Neural cell (in vitro differentiated cells): ENCODE results near the gene SUCLG1. TPM values are rescaled to one million over a fixed set of nuclear protein-coding genes. Genes with fewer than 3 reads are reported as not detected.

ENCODE experiments used
- H2AFZ ChIP-seq: fragments of 200-600, 300-800 bp; sonication (generic), shearing (Covaris generic); 2 replicates; pipeline ENCODE4 v1.6.0; 2014; ENCODE audit warnings: low read depth, mild to moderate bottlenecking, antibody characterized with exemption, low read length, moderate library complexity
- H3F3A ChIP-seq: fragments of 200-600 bp; shearing (Covaris generic); 2 replicates; pipeline ENCODE4 v1.6.1; 2016; ENCODE audit warnings: mild to moderate bottlenecking, moderate library complexity, mixed read lengths, antibody characterized with exemption, low read length; ENCODE audit not compliant: insufficient read depth, poor library complexity, severe bottlenecking
- H3K27ac ChIP-seq: fragments of 200-600, 300-800 bp; sonication (generic), shearing (Covaris generic); 2 replicates; pipeline ENCODE4 v1.5.1; 2014; ENCODE audit warnings: mild to moderate bottlenecking, low read length, moderate library complexity
- H3K27me3 ChIP-seq: fragments of 300-800, 200-600 bp; sonication (generic), shearing (Covaris generic); 2 replicates; pipeline ENCODE4 v1.6.0; 2014; ENCODE audit warnings: mild to moderate bottlenecking, low read depth, low read length, moderate library complexity; ENCODE audit not compliant: insufficient read depth
- H3K36me3 ChIP-seq: fragments of 300-800, 200-600 bp; sonication (generic), shearing (Covaris generic); 2 replicates; pipeline ENCODE4 v1.5.1; 2014; ENCODE audit warnings: mild to moderate bottlenecking, antibody characterized with exemption, low read length, moderate library complexity; ENCODE audit not compliant: insufficient read depth
- H3K4me2 ChIP-seq: fragments of 300-800, 200-600 bp; sonication (generic), shearing (Covaris generic); 2 replicates; pipeline ENCODE4 v1.6.0; 2014; ENCODE audit warnings: mild to moderate bottlenecking, low read length
- H3K4me3 ChIP-seq: fragments of 300-800, 200-600 bp; sonication (generic), shearing (Covaris generic); 2 replicates; pipeline ENCODE4 v1.5.1; 2014; ENCODE audit warnings: mild to moderate bottlenecking, low read length, moderate library complexity
- H3K79me2 ChIP-seq: fragments of 200-600 bp; shearing (Covaris generic); replicated peaks from 2 replicates; pipeline ENCODE4 v1.6.0; 2014; ENCODE audit warnings: mild to moderate bottlenecking, low read length, moderate library complexity; ENCODE audit not compliant: insufficient read depth
- H3K9ac ChIP-seq: fragments of 300-800, 200-600 bp; sonication (generic), shearing (Covaris generic); 2 replicates; pipeline ENCODE4 v1.6.1; 2016; ENCODE audit warnings: mild to moderate bottlenecking, low read length, mixed read lengths
- H3K9me2 ChIP-seq: fragments of 200-600 bp; shearing (Covaris generic); 2 replicates; pipeline ENCODE4 v1.6.1; 2016; ENCODE audit warnings: mild to moderate bottlenecking, low read length, mixed read lengths; ENCODE audit not compliant: insufficient read depth
- H3K9me3 ChIP-seq: fragments of 200-600, 300-800 bp; sonication (generic), shearing (Covaris generic); 2 replicates; pipeline ENCODE4 v1.6.1; 2016; ENCODE audit warnings: mild to moderate bottlenecking, mixed run types, low read length, moderate library complexity, mixed read lengths
- H4K20me1 ChIP-seq: fragments of 200-600 bp; shearing (Covaris generic); 2 replicates; pipeline ENCODE4 v1.6.1; 2016; ENCODE audit warnings: mild to moderate bottlenecking, mixed run types; ENCODE audit not compliant: insufficient read depth
- EP300 ChIP-seq: fragments of 450-650 bp; conservative IDR thresholded peaks from 2 replicates; pipeline ENCODE4 v1.6.1; 2014; ENCODE audit warnings: antibody characterized with exemption, mild to moderate bottlenecking, moderate library complexity; ENCODE audit not compliant: poor library complexity, severe bottlenecking
- EZH2 ChIP-seq: fragments of 200-600, 300-800 bp; shearing (Covaris generic), sonication (generic); IDR thresholded peaks from 2 replicates; pipeline ENCODE4 v1.6.1; 2014; ENCODE audit warnings: antibody characterized with exemption, low read length, borderline replicate concordance, mild to moderate bottlenecking; ENCODE audit not compliant: insufficient read depth, poor library complexity, severe bottlenecking
- MXI1 ChIP-seq: fragments of 450-650 bp; conservative IDR thresholded peaks from 2 replicates; pipeline ENCODE4 v1.6.1; 2014; ENCODE audit warnings: antibody characterized with exemption, mild to moderate bottlenecking; ENCODE audit not compliant: poor library complexity, severe bottlenecking
- POLR2AphosphoS5 ChIP-seq: IDR thresholded peaks from 2 replicates; pipeline ENCODE4 v1.6.1; 2012
- RAD21 ChIP-seq: fragments of 450-650 bp; conservative IDR thresholded peaks from 2 replicates; pipeline ENCODE4 v1.6.1; 2014; ENCODE audit warnings: antibody characterized with exemption, mild to moderate bottlenecking, moderate library complexity
- REST ChIP-seq: IDR thresholded peaks from 2 replicates; pipeline ENCODE4 v1.6.1; 2012; ENCODE audit warnings: borderline replicate concordance
- SMC3 ChIP-seq: fragments of 450-650 bp; conservative IDR thresholded peaks from 2 replicates; pipeline ENCODE4 v1.6.1; 2014; ENCODE audit warnings: antibody characterized with exemption, mild to moderate bottlenecking, moderate library complexity; ENCODE audit not compliant: poor library complexity
- TAF1 ChIP-seq: IDR thresholded peaks from 2 replicates; pipeline ENCODE4 v1.6.1; 2012; ENCODE audit warnings: low read depth
- polyA plus RNA-seq: library from polyadenylated mRNA; depleted of rRNA; stranded (reverse); fragments of >200 nt; gene quantifications from 2 replicates; pipeline ENCODE4 v1.2.3, GENCODE V29; 2014
- TF ChIP-seq, protein P1 (sequence below): fragments of 450-650 bp; IDR thresholded peaks from 2 replicates; pipeline ENCODE4 v1.5.1; 2014; ENCODE audit warnings: antibody characterized with exemption, mild to moderate bottlenecking, moderate library complexity; ENCODE audit not compliant: poor library complexity, severe bottlenecking

The SUCLG1 gene
- polyA plus RNA-seq, 1 donor from 2014 or later, result 135 TPM

GRCh38 chr2:84389794-84390193, 69.3 kb downstream of the SUCLG1 start:
- Histone ChIP-seq H3K27me3 (no peaks in the 10 kb centered on the region), H3K27ac (no peak overlapping the region), H4K20me1 (no peaks in the 10 kb centered on the region), H3K79me2 (no peaks in the 10 kb centered on the region), H2AFZ (no peak overlapping the region), H3K9ac (no peak overlapping the region), H3K4me2 (no peak overlapping the region), H3F3A (no peaks in the 10 kb centered on the region), H3K4me3 (no peak overlapping the region), H3K36me3 (no peaks in the 10 kb centered on the region), H3K9me3 (no peaks in the 10 kb centered on the region), H3K9me2 (no peaks in the 10 kb centered on the region)
- TF ChIP-seq RAD21, result no peak

DNA sequence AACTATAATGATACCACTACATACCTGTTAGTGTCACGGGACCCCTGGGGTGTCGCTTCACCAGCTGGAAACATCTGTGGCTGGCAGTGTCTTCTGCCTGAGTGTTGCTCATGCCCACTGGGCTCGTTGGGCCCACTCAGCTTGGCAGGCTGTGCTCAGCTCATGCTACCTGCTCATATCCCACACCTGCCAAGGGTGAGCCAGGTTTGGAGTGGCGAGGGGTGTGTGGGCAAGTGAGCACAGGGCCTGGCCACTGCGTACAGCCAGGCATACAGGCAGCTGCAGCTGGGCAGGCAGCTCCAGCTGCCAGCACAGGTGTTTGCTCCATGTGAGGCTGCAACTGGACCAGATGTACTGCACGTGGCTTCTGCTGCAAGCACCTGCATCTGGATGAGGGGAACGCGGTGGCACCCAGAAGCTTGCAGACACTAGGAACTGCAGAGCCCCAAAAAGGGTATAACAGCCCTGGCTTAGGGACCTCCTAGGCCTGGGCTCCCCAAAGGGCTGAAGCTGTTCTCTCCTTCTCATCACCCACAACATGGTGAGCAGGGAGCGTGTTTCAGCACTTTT, 70.1 kb downstream of the SUCLG1 start:
- no peaks in the 10 kb centered on the region for H3K79me2 ChIP-seq
- no peak overlapping the region for H3K4me3 ChIP-seq
- no peak overlapping the region for H3K4me2 ChIP-seq
- no peak overlapping the region for H3K9ac ChIP-seq
- TF ChIP-seq, protein P1, sequence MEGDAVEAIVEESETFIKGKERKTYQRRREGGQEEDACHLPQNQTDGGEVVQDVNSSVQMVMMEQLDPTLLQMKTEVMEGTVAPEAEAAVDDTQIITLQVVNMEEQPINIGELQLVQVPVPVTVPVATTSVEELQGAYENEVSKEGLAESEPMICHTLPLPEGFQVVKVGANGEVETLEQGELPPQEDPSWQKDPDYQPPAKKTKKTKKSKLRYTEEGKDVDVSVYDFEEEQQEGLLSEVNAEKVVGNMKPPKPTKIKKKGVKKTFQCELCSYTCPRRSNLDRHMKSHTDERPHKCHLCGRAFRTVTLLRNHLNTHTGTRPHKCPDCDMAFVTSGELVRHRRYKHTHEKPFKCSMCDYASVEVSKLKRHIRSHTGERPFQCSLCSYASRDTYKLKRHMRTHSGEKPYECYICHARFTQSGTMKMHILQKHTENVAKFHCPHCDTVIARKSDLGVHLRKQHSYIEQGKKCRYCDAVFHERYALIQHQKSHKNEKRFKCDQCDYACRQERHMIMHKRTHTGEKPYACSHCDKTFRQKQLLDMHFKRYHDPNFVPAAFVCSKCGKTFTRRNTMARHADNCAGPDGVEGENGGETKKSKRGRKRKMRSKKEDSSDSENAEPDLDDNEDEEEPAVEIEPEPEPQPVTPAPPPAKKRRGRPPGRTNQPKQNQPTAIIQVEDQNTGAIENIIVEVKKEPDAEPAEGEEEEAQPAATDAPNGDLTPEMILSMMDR, result no peak
- no peaks in the 10 kb centered on the region for H3K9me2 ChIP-seq
- H2AFZ ChIP-seq, result no peak overlapping the region
- H3K27me3 ChIP-seq, result no peaks in the 10 kb centered on the region
- H3K27ac ChIP-seq, result no peak overlapping the region
- no peaks in the 10 kb centered on the region for H3K9me3 ChIP-seq
- no peaks in the 10 kb centered on the region for H3F3A ChIP-seq
- no peaks in the 10 kb centered on the region for H4K20me1 ChIP-seq
- H3K36me3 ChIP-seq, result no peaks in the 10 kb centered on the region

GRCh38 chr2:84388133-84388532, 70.9 kb downstream of the SUCLG1 start:
- H3K4me3 ChIP-seq, result no peak overlapping the region
- no peaks in the 10 kb centered on the region for H3K79me2 ChIP-seq
- TF ChIP-seq EP300, result no peak
- TF ChIP-seq SMC3, result no peak
- TF ChIP-seq MXI1, result no peak
- no peak for TF ChIP-seq POLR2AphosphoS5
- no peak for TF ChIP-seq EZH2
- TF ChIP-seq RAD21, result no peak
- TF ChIP-seq, protein P1, result no peak
- no peak for TF ChIP-seq REST
- no peak for TF ChIP-seq TAF1
- H3K36me3 ChIP-seq, result no peaks in the 10 kb centered on the region
- H3K9me3 ChIP-seq, result no peaks in the 10 kb centered on the region
- no peak overlapping the region for H2AFZ ChIP-seq
- no peak overlapping the region for H3K9ac ChIP-seq
- no peaks in the 10 kb centered on the region for H3K9me2 ChIP-seq
- H4K20me1 ChIP-seq, result no peaks in the 10 kb centered on the region
- H3K27ac ChIP-seq, result no peak overlapping the region
- no peak overlapping the region for H3K4me2 ChIP-seq
- no peaks in the 10 kb centered on the region for H3F3A ChIP-seq
- no peaks in the 10 kb centered on the region for H3K27me3 ChIP-seq
